PC-3 (cell line): ENCODE data around the gene ARL4A. TPM values are rescaled to one million over a fixed set of nuclear protein-coding genes. Genes with fewer than 3 reads are reported as not detected.
"Not testable (repeated sequence)": the region's sequence is repeated elsewhere in the genome, so short reads cannot be mapped to it uniquely, and the experiment has no call there.

Source experiments
- ATAC-seq: fragments of 200-7000 bp; cut with Tn5 transposase; 2 replicates; pipeline ENCODE4 v1.9.1; 2020; ENCODE audit warnings: mild to moderate bottlenecking, moderate library complexity
- BruUV-seq: library from RNA; stranded (reverse); fragments of 400-500 nt; replicated peaks from 2 replicates; lab custom pipeline; 2021; lab: Mats Ljungman, UMichigan
- CTCF ChIA-PET: fragments of 300-600 bp; sonication (Branson Sonifier 250); formaldehyde crosslinking; loops from one replicate; lab custom pipeline; 2022; ENCODE audit warnings: antibody characterized with exemption; lab: Charles Lee
- POLR2A ChIA-PET: fragments of 300-600 bp; sonication (Branson Sonifier 250); formaldehyde crosslinking; loops from one replicate; lab custom pipeline; 2022; ENCODE audit warnings: antibody characterized with exemption; ENCODE audit not compliant: unreplicated experiment; lab: Charles Lee
- DNase-seq: peaks from one replicate; pipeline ENCODE4 v3.0.0-alpha.2; 2015
- H2AFZ ChIP-seq: fragments of 300-600 bp; sonication (generic); 2 replicates; pipeline ENCODE4 v1.6.0; 2016; ENCODE audit warnings: antibody characterized with exemption, low read length
- H3F3A ChIP-seq: fragments of 300-600 bp; sonication (generic); one replicate; pipeline ENCODE4 v1.6.0; 2017; ENCODE audit warnings: antibody characterized with exemption, low read length, control low read depth, mild to moderate bottlenecking; ENCODE audit not compliant: unreplicated experiment
- H3K27ac ChIP-seq: fragments of 300-600 bp; sonication (generic); 2 replicates; pipeline ENCODE4 v1.5.1; 2016; ENCODE audit warnings: mild to moderate bottlenecking, low read length
- H3K27me3 ChIP-seq: fragments of 300-600 bp; sonication (generic); 2 replicates; pipeline ENCODE4 v1.6.1; 2016; ENCODE audit warnings: low read length, mixed read lengths
- H3K36me3 ChIP-seq: fragments of 300-600 bp; sonication (generic); 2 replicates; pipeline ENCODE4 v1.6.1; 2016; ENCODE audit warnings: low read depth, mixed run types, low read length, mixed read lengths
- H3K4me1 ChIP-seq: fragments of 300-600 bp; sonication (generic); 2 replicates; pipeline ENCODE4 v1.5.1; 2016; ENCODE audit warnings: low read length; ENCODE audit not compliant: insufficient read depth
- H3K4me2 ChIP-seq: fragments of 300-600 bp; sonication (generic); 2 replicates; pipeline ENCODE4 v1.6.0; 2016; ENCODE audit warnings: low read length
- H3K4me3 ChIP-seq: fragments of 300-600 bp; sonication (generic); 2 replicates; pipeline ENCODE4 v1.5.1; 2016; ENCODE audit warnings: mild to moderate bottlenecking, low read length, mixed read lengths
- H3K79me2 ChIP-seq: fragments of 300-600 bp; sonication (generic); 2 replicates; pipeline ENCODE4 v1.6.1; 2017; ENCODE audit warnings: low read length, mixed read lengths
- H3K9ac ChIP-seq: fragments of 300-600 bp; sonication (generic); 2 replicates; pipeline ENCODE4 v1.6.0; 2016; ENCODE audit warnings: mild to moderate bottlenecking, low read length
- H3K9me2 ChIP-seq: fragments of 300-600 bp; sonication (generic); replicated peaks from 2 replicates; pipeline ENCODE4 v1.6.1; 2016; ENCODE audit warnings: mixed run types, low read length, mixed read lengths
- H3K9me3 ChIP-seq: fragments of 300-600 bp; sonication (generic); 2 replicates; pipeline ENCODE4 v1.6.1; 2016; ENCODE audit warnings: low read length, mixed read lengths
- H4K20me1 ChIP-seq: fragments of 300-600 bp; sonication (generic); 2 replicates; pipeline ENCODE4 v1.6.1; 2016; ENCODE audit warnings: low read length, mixed read lengths
- CTCF ChIP-seq: fragments of 300-600 bp; sonication (generic); conservative IDR thresholded peaks from 2 replicates; pipeline ENCODE4 v1.5.1; 2017; ENCODE audit warnings: antibody characterized with exemption, low read depth, mild to moderate bottlenecking, low read length
- EZH2 ChIP-seq: fragments of 300-600 bp; sonication (generic); IDR thresholded peaks from one replicate; pipeline ENCODE4 v1.6.1; 2017; ENCODE audit warnings: antibody characterized with exemption, mild to moderate bottlenecking, low read length; ENCODE audit not compliant: unreplicated experiment
- EZH2phosphoT487 ChIP-seq: fragments of 300-600 bp; sonication (generic); IDR thresholded peaks from 2 replicates; pipeline ENCODE4 v1.6.1; 2018; ENCODE audit warnings: mild to moderate bottlenecking, antibody characterized with exemption, low read length, borderline replicate concordance
- intact Hi-C: fragments of 100-400 bp; cut with micrococcal nuclease; formaldehyde crosslinking; loops from 2 replicates; pipeline ENCODE4 v1.9.0; 2023
- total RNA-seq: library from RNA; depleted of rRNA; stranded (reverse); fragments of >200 nt; gene quantifications from 2 replicates; pipeline ENCODE4 v1.2.3, GENCODE V29; 2014

Gene ARL4A
- total RNA-seq, 1 experiment from 2014 or later, result 23.7 TPM

GRCh38 chr7:12642508-12642907 is 44.9 kb upstream of the ARL4A start:
- H3K27ac ChIP-seq, result no peak overlapping the region
- no peaks in the 10 kb centered on the region for H3K9me3 ChIP-seq
- CTCF ChIA-PET, result interaction anchor here (0.6 kb wide), 1 partner anchor 368 kb away, joined by 4 read pairs; no protein-coding TSS in a partner anchor
- H2AFZ ChIP-seq, result no peak overlapping the region
- intact Hi-C loops, result no loop called here
- POLR2A ChIA-PET, result no interaction called here
- H3K4me1 ChIP-seq, result peaks cover 21% of the 10 kb centered on the region
- H3K36me3 ChIP-seq, result no peaks in the 10 kb centered on the region
- no peaks in the 10 kb centered on the region for H4K20me1 ChIP-seq
- no peak for DNase-seq
- H3F3A ChIP-seq, result peaks cover 3% of the 10 kb centered on the region
- BruUV-seq, result no TSS peak
- H3K4me3 ChIP-seq, result no peak overlapping the region
- H3K79me2 ChIP-seq, result no peaks in the 10 kb centered on the region
- no peak overlapping the region for H3K9ac ChIP-seq
- ATAC-seq, result no peak
- no peak for TF ChIP-seq CTCF
- no peak for TF ChIP-seq EZH2
- TF ChIP-seq EZH2phosphoT487, result no peak
- no peaks in the 10 kb centered on the region for H3K9me2 ChIP-seq
- H3K4me2 ChIP-seq, result no peak overlapping the region
- H3K27me3 ChIP-seq, result no peaks in the 10 kb centered on the region

GRCh38 chr7:12643001-12643643 is 44.3 kb upstream of the ARL4A start:
- H3K79me2 ChIP-seq, result no peaks in the 10 kb centered on the region
- H3K27me3 ChIP-seq, result no peaks in the 10 kb centered on the region
- ChIA-PET POLR2A (no interaction called here), CTCF (interaction anchor here (0.6 kb wide), 1 partner anchor 369 kb away, joined by 4 read pairs; no protein-coding TSS in a partner anchor)
- H3K9me2 ChIP-seq, result no peaks in the 10 kb centered on the region
- H3K27ac ChIP-seq, result no peak overlapping the region
- H3K4me1 ChIP-seq, result peaks cover 25% of the 10 kb centered on the region
- peaks cover 3% of the 10 kb centered on the region for H3F3A ChIP-seq
- TF ChIP-seq CTCF (no peak), EZH2 (no peak), EZH2phosphoT487 (no peak)
- no peak overlapping the region for H3K9ac ChIP-seq
- intact Hi-C loops, result no loop called here
- H2AFZ ChIP-seq, result no peak overlapping the region
- no peak overlapping the region for H3K4me2 ChIP-seq
- H3K4me3 ChIP-seq, result no peak overlapping the region
- H4K20me1 ChIP-seq, result no peaks in the 10 kb centered on the region
- no peak for DNase-seq
- no peaks in the 10 kb centered on the region for H3K36me3 ChIP-seq
- no peak for ATAC-seq
- BruUV-seq, result no TSS peak
- no peaks in the 10 kb centered on the region for H3K9me3 ChIP-seq

- CTCF ChIA-PET, result no interaction called here
Observed at GRCh38 chr7:12643644-12644043, 43.8 kb upstream of the ARL4A start.

GRCh38 chr7:12645212-12645611 is 42.2 kb upstream of the ARL4A start:
- intact Hi-C loops, H3K9ac ChIP-seq, H3K4me2 ChIP-seq, CTCF ChIA-PET, H3K9me3 ChIP-seq, H3K79me2 ChIP-seq, H3F3A ChIP-seq, H3K9me2 ChIP-seq, ATAC-seq, H3K27ac ChIP-seq, POLR2A ChIA-PET, BruUV-seq, DNase-seq, H3K4me3 ChIP-seq, H2AFZ ChIP-seq, H4K20me1 ChIP-seq, H3K36me3 ChIP-seq, H3K27me3 ChIP-seq: not testable (repeated sequence)
- peaks cover 39% of the 10 kb centered on the region for H3K4me1 ChIP-seq

More at GRCh38 chr7:12643644-12644043, 43.8 kb upstream of the ARL4A start:
- Histone ChIP-seq H4K20me1 (no peaks in the 10 kb centered on the region), H3F3A (peaks cover 3% of the 10 kb centered on the region), H3K9me3 (no peaks in the 10 kb centered on the region), H3K4me3 (no peak overlapping the region), H3K4me1 (peaks cover 30% of the 10 kb centered on the region), H3K27ac (no peak overlapping the region), H3K27me3 (no peaks in the 10 kb centered on the region), H2AFZ (no peak overlapping the region), H3K36me3 (no peaks in the 10 kb centered on the region), H3K9me2 (no peaks in the 10 kb centered on the region), H3K4me2 (no peak overlapping the region), H3K79me2 (no peaks in the 10 kb centered on the region), H3K9ac (no peak overlapping the region)
- BruUV-seq, result no TSS peak
- intact Hi-C loops, result no loop called here
- TF ChIP-seq CTCF (no peak), EZH2phosphoT487 (no peak), EZH2 (no peak)
- ATAC-seq (no peak), DNase-seq (no peak)
- POLR2A ChIA-PET, result no interaction called here
